Kasumi-1 (cell line): Measurements from ENCODE around the gene ATAD1.
"Not testable (repeated sequence)": the region's sequence is repeated elsewhere in the genome, so short reads cannot be mapped to it uniquely, and the experiment has no call there.

Source experiments
- DNase-seq, 2 experiments: peaks; one replicate each; lab custom pipeline; 2025; lab: John Stamatoyannopoulos, UW

Gene ATAD1

GRCh38 chr10:87753995-87754866 is 63.8 kb downstream of the ATAD1 start:
- DNase-seq, result no peak

DNA sequence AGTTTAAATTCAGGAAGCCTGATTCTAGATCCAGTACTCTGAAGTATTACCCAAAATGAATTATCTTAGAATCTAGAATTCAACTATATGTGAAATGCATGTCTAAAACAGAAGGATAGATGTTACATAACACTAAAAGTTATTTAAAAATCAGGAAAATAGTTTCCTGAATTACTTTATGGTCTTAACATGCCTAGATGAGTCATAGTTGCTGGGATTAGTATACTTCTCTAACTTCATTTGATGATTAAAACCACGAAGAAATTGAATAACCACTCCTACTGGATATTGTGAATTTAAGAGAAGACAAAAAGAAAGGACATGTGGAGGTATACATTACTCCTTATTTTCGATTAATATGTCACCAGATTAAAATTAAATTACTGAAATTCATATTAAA is 65.5 kb downstream of the ATAD1 start:
- DNase-seq, result no peak

GRCh38 chr10:87751274-87751673 is 66.8 kb downstream of the ATAD1 start:
- DNase-seq, result no peak

DNA sequence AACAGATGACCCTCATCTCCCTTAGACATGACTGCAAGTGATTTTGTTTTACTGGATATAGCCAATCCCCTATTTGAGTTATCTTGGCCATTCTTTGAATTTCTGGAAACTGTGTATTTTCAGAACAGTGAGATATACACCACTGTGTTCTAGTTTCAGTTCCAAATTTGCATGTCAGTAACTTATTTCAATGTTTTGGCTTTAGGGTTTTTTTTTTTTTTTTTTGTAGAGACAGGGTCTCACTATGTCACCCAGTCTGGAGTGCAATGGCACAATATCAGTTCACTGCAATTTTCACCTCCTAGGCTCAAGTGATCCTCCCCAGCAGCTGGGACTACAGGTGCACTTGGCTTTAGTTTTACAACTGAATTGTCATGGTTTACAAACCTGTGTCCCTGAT is 67.2 kb downstream of the ATAD1 start:
- no peak for DNase-seq

GRCh38 chr10:87750001-87750671 is 67.9 kb downstream of the ATAD1 start:
- DNase-seq, result no peak

DNA sequence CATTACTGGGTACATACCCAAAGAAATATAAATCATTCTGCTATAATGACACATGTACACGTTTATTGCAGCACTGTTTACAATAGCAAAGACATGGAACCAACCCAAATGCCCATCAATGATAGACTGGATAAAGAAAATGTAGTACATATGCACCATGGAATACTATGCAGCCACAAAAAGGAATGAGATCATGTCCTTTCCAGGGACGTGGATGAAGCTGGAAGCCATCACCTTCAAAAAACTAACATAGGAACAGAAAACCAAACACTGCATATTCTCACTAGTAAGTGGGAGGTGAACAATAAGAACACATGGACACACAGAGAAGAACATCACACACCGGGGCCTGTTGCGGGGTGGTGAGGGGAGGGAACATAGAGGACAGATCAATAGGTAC is 69.8 kb downstream of the ATAD1 start:
- DNase-seq, result not testable (repeated sequence)

- no peak for DNase-seq
Measured at GRCh38 chr10:87746911-87747310, 71.1 kb downstream of the ATAD1 start.

GRCh38 chr10:87744606-87745005 is 73.4 kb downstream of the ATAD1 start:
- DNase-seq, result no peak

- not testable (repeated sequence) for DNase-seq
Measured at GRCh38 chr10:87742992-87743610, 74.9 kb downstream of the ATAD1 start.

GRCh38 chr10:87740254-87740655 is 77.8 kb downstream of the ATAD1 start:
- DNase-seq, result no peak

GRCh38 chr10:87739703-87740102 is 78.3 kb downstream of the ATAD1 start:
- peak; percentile 56 to 61 for DNase-seq

- DNase-seq, result not testable (repeated sequence)
Measured at GRCh38 chr10:87738253-87738652, 79.8 kb downstream of the ATAD1 start.

- peak; percentile 67 to 83 for DNase-seq
Measured at GRCh38 chr10:87734987-87735827, 82.8 kb downstream of the ATAD1 start.

DNA sequence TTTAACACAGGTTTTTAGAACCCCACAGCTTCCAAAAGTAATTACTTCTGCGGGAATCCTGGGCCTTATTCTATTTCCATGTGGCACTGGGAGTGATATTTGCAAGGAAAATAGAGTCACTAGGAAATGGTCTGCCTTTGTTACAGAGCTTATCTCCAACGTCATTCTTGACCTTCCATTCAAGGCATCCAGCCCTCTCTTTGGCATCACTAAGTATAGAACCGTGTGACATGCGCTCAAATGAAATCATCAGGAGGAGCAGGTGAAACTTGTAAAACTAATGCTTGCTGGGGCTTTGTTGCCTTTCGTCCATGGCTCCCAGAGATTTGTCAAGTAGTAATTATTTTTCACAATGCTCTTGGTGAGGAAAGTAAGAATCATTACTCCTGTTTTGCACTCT is 84.9 kb downstream of the ATAD1 start:
- DNase-seq, result no peak

GRCh38 chr10:87729940-87730339 is 88.1 kb downstream of the ATAD1 start:
- no peak for DNase-seq

- no peak for DNase-seq
Measured at GRCh38 chr10:87724789-87725188, 93.2 kb downstream of the ATAD1 start.

DNA sequence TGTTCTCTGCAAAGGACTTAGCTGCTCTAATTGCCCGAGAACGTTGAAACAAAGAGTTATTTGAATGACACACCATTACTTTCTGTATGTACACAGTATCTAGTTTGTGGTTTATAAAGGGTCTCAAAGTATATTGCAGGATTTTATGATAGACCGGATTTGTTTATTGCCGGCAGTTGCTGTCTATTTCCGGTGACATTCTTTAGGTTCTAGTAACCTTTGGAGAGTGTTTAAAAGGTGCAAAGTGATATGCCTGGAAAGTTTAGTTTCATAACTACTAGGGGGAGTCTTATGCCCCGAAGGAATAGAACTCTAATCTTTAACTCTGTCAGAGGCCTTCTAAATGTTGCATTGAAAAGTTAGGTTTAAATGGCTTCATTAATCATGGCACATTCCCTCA is 94.5 kb downstream of the ATAD1 start:
- no peak for DNase-seq

DNA sequence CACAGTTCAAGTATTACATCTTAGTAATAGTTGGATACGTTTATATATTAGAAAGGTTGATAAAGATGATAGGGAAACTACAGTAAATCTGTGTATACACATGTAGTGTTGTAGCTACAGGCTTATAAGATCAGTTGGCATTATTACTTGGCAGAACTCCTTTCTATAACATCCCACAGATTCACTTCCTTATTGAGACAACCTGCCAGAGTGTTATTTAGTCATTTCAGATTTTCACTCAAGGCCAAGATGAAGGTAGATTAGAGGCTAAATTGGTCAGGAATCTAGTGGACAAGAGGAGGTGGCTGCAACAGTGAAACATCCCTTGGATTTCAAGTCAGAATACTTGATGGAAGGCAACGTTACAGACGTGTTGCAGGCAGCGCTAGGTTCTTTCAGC is 95.3 kb downstream of the ATAD1 start:
- DNase-seq, result no peak

GRCh38 chr10:87721781-87722180 is 96.2 kb downstream of the ATAD1 start:
- DNase-seq, result no peak

DNA sequence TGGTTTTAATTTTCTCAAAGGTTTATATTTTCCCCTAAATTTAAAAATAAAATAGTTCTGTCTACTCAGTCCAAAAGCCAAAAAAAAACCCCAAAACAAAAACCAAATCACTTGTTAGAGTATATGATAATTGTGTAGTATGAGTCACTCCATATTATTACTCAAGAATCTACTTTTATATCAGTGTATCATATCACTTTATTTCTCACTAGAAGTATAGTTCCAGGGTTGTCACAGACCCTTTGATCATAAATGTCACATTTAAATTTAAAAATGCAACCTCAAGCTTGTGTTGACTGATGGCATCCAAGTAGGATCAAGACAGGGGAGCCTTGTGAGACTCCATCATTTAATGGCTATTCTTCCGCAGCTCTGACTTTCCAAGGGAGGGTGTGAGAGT is 97.4 kb downstream of the ATAD1 start:
- no peak for DNase-seq

DNA sequence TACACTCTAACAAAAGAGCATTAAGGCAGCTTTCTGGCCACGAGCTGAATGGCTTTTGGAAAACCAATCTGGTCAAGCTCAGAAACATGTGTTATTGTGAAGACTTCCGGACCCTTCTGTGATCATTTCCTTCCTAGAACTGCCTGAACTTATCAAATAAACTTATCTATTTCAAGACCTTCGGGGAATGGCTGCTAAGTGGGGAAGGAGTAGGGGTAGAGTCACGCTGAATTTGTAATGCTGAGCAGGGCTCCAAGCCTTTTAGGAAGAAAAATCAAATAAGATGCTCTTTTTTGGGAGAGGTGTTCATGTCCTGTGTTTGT is 101.7 kb downstream of the ATAD1 start:
- no peak for DNase-seq
